Stimulated activated CD4-positive, alpha-beta T cell treated with anti-CD3 and anti-CD28 coated beads, TNF-alpha, amount 100 ng/mL, for 1 hour (primary cell): ENCODE measurements around the gene ZDHHC19.
"Not testable (repeated sequence)": the region's sequence is repeated elsewhere in the genome, so short reads cannot be mapped to it uniquely, and the experiment has no call there.

ENCODE experiments used
- DNase-seq, 3 donors: peaks; one replicate each; pipeline ENCODE4 v3.0.0-alpha.2; 2020; ENCODE audit warnings: low read depth in 3 of 3, low spot score in 1 of 3

ZDHHC19 gene

DNA sequence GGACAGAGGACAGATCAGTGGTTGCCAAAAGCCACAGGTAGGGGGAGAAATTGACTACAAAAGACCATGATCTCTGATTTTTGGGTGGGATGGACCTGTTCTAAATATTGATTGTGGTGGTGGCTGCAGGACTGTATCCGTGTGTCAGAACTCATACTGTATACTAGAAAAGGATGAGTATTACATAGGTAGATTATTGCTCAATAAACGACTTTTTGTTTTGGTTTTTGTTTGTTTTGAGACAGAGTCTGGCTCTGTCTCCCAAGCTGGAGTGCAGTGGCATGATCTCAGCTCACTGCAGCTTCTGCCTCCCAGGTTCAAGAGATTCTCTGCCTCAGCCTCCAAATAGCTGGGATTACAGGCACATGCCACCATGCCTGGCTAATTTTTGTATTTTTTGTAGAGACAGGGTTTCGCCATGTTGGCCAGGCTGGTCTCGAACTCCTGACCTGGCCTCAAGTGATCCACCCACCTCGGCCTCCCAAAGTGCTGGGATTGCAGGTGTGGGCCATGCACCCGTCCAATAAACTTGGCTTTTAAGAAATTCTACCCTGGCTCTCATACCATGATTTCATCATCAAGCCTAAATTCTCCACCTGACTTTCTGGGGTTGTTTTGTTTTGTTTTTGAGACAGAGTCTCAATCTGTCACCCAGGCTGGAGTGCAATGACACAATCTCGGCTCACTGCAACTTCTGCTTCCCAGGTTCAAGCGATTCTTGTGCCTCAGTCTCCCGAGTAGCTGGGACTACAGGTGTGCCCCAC lies 5.6 kb downstream of the ZDHHC19 start:
- DNase-seq = not testable (repeated sequence)

DNA sequence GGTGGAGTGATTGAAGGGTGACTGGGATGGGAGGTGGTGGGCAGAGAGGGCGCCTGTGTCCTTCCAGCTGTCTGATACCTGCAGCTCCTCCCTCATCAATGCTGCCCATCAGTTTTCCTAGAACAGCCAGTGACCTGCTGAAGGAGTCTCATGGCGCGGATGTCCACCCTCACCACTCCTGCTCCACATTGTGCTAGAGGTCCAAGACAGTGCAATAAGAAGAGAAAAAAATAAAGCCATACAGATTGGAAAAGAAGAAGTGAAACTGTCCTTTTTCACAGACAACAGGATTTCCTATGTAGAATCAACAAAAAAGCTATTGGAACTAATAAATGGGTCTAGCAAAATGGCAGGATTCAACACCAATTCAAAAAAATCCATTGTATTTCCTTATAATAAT lies 7.4 kb downstream of the ZDHHC19 start:
- DNase-seq = no peak

DNA sequence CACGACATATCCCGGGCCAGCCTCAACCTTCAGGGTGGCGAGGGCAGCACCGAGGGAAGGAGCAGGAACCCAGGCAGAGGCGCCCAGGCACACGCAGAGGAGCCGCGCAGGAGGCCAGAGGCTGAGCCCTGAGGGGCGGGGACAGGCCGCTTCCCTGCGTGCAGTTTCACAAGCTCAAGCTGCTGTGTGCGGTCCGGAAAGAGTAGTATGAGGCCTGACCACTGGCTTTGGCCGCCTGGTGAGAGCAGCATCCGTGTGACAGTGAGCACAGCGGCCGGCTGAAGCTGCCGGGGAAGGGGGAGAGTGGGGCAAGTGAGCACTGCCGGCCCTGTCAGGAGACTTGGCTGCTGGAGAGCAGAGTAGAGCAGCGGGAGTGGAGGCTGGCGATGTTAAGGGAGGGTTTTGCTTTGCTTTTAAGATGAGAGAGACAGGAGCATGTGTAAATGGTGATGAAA lies 8.7 kb downstream of the ZDHHC19 start:
- DNase-seq = no peak

DNA sequence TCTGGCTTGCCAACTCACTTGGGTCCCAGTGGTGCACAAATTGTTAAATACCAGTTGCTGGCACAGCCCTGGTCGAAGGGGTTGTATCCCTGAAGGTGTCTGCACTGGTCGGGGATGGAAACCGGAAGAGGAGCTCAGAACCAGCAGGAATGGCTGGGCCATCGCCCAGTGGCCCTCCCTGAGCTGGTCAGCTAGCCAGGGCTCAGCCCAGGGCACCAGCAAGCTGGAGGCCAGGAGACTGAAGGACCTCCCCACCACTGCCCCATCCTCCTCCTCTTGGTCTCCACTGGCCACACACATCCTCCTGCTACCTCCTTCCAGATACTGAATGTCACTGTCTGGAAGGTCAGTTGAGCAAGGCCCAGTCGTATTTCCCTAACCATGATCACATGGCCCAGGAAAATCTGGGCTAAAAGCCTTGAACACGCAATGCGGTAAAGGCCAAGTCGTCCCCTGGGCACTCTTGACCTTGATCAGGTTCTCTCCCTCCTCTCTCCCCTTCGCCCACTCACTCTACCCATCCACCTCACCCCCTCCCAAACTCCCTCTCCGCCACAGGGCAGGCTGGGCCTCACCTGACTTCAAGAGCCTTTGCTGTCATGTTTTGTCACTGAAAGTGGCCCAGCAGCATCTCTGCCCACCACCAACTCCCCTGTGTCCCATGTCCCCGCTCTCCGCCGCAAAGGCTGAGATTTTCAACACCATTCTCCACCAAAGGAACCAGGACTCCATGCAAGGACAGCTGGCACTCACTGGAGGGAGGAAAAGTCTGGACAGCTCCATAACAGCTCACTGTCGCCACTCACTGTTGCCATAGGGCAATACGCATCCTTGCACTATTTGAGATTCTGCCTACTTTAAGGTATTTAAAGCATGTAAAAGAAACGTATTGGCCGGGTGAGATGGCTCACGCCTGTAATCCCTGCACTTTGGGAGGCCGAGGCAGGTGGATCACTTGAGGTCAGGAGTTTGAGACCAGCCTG lies 12.1 kb downstream of the ZDHHC19 start:
- DNase-seq = no peak

DNA sequence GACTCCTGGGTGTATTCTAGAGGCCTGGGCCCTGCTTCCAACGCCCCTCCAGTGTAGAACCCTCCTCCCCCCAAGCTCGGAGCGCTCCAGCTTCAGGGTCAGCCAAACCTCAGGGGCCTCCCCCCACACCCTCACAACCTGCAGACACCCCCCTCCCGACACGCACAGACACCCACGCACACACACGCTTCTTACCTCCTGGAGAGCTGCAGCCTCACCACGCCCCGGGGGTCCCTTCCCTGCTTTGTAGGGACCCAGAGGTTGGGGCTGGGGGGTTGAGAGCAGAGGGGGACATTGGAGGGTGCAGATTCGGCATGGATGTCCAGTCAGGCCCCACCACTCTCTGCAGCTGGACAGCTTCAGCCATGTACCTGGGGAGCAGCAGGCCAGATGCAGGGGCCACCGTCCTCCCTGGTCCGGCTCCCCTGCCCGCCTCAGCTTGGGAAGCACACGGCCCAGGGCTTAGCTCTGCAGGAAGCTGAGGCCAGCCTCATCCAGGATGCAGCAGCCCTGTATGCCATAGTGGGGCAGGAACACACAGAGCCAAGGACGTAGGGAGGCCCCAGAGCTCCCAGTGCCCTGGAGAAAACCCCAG lies 13.0 kb downstream of the ZDHHC19 start:
- no peak for DNase-seq

DNA sequence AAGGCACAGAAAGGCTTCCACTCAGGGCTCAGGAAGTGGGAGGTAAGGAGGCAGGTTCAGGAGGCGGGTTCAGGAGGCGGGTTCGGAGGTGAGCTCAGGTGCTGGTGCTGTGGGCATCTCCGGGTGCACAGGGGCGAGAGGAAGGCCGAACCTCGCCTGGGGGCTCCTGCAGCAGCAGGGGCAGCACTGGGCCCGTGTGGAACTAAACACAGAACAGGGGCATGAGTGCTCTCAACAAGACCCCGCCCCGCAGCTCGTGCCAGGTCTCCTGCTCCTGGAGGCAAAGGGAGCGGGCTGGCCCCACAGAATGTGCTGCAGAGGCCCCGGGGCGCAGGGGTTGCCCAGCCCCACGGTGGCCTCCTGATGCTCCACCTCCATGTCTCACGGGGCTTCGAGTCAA lies 13.7 kb downstream of the ZDHHC19 start:
- DNase-seq = no peak

DNA sequence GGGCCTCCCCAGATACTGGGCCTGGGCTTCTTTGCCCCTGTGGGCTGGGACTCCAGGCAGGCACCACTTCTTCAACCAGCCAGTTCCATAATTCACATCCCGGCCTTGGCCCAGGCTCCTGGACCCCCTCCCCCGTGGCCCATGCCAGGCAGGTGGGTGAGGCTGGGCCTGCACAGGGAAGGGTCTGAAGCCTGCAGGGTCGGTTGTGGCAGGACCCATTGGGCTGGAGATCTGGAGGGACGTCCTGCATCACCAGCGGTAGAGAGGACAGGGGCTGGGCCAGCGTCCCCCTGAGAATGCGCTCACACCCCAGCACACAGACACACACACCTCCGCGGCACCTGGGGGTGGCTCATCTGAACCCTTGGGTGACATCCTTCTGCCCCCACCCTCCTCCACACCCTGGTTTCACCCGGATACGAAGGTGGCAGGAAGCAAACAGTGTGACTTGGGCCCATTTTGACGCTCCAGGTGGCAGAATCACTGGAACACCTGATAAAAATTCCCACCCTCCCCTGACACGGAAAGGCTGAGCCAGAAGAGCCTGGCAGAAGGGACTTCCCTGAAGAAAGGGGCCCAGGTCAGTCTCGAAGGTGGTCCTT lies 15.4 kb downstream of the ZDHHC19 start:
- no peak for DNase-seq

DNA sequence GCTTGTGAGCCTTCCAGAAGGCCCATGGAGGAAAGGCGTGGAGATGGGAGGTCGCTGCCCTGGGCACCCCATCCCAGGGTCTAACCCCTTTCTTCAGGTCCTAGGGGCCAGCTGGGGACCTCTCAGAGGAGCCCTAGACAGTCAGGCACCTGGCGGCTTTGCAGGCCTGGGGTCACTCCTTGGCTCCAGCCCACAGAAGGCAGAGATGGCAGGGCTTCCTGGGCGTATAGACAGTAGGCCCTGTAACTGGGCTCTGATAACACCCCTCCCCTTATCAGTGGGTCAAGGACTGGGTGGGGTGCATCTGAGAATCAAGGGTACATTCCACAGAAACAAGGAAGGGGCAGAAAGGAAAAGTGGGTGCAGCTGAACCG lies 16.7 kb downstream of the ZDHHC19 start:
- DNase-seq = no peak

DNA sequence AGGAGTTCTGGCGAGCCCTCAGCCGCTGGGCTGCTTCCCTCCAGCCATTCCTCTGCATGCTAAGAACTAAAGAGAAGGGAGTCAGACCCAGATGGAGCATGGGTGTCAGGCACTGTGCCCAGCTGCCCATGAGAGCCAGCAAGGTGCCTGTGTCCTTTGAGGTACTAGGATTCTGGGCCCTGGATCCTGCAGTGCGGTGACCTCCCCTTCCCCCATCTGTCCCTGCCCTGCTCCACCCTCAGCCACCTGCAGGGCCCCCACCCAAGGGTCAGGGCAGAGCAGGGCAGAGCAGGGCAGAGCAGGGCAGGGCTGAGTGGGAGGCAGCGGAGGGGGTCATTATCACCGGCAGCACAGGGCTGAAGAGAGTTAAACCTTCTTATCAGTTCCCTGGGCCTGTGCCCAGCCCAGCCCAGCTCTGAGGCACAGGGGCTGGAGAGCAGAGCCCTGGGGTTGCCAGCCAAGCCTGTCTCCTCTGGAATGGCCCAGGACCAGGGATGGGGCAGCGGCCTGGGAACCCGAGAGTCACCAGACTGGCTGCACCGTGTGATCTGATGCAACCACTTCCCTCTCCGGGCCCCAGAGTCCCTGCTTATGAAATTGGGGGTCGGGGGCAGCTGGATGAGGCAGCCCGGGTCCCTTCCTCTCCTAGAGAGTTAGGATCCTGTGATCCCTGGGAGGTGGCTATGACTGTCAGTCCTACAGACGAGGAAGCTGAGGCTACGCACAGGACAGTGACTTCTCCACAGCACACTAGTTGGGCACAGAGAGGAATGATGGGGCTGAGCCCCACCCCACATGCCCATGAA lies 17.3 kb downstream of the ZDHHC19 start:
- DNase-seq = no peak

DNA sequence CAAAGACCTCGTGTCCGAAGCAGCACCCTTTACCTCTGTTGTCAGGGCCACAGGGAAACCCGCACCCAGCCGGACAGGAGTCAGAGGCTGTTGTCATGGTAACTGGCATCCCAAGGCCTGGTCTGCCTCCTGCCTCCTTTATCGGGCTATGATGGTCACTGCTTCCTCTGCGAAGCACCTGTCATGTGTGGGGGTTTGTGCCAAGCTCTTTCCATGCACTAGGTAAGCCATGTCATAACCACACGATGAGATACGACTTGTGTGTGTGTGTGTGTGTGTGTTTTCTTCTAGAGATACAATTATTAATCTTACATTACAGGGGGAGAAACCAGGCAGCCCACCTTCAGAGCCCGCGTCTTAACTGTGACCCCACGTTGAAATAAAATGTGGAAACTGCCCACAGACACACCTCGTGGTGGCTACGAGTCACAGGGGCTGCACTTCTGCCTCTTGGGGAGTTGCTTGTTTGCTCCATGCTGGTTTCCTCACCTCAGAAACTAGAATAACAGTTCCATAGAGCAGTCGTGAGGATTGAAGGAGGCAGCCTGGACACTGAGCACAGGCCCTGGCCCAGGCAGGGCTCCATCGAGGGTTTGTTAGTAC lies 18.0 kb downstream of the ZDHHC19 start:
- no peak for DNase-seq

DNA sequence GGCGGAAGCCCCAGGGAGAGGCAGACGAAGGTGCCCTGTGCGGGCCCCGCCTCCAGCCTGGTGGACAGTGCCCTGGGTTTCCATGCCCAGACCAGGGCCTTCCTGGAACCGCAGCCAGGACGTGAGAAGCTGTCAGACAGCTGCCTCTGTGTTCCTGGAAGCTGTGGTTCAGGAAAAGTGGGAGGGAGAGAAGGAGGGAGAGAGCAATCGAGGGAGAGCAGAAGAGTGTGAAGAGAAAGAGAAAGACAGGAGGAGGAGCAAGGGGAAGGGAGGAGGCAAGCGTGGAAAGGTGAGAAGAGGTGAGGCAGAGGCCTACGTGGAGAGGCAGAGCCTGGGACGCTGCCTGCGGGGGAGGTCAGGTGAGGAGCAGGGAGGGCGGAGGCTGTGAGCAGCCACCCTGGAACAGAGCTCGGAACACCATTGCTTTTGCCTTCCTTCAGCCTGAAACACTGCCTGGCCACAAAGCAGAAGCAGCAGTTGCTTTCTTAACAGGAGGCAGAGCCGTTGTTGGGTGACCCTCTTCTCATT lies 18.6 kb downstream of the ZDHHC19 start:
- DNase-seq = no peak

DNA sequence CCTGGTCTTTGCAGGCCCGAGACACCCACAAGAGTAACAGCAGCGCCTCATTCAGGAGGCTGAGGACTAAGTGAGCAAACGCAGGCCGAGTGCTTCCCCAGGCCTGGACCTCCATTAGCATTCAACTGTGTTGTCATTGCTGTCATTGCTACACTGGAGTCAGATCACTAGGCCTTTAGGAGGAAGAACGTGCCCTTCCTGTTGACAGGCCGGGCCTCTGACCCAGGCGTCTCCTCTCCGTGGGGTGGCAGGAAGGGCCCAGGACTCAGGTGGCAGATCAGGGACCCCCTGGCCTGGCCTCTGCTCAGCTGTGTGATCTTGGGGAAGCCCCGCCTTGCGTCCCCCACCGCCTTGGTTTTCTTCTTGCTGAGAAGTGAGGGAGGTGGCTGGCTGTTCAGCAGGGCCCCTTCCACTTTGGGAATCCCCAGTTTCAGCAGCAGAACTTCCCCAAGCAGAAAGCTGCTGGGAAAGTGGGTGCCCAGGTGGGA lies 19.1 kb downstream of the ZDHHC19 start:
- no peak for DNase-seq

DNA sequence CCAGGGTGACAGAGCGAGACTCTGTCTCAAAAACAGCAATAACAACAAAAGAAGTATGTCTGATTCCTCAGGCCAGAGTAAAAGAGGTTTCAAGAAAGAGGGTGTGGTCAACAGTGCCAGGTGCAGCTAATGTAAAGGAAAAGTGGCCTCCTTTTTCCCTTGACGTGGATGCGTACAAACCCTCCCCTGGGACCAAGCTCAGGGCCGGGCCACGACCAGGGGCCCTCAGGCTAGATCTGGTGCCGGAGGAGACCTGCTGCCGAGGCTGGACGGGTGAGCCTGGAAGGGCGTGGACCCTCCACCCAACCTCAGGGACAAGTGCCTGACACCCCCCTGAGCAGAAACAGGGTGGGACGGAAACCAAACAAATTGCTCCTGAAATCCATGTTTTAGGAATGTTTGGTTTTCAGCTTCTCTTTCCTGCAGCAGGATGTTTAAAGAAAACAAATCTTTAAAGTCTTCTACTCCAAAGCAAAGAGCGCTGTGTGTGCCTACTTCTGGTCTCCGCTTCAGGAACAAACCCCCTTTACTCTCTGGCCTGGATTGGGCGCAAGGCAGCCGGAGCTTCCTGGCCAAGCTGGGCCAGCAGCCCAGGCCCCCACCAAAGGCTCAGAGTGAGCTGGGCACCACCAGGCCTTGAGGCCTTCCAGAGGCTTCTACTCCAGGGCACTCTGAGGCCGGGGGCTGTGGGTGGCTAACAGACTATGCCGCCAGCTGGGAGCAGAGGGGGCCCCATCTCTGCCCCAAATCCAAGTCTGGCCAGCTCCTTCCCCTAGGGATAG lies 21.4 kb downstream of the ZDHHC19 start:
- no peak for DNase-seq

DNA sequence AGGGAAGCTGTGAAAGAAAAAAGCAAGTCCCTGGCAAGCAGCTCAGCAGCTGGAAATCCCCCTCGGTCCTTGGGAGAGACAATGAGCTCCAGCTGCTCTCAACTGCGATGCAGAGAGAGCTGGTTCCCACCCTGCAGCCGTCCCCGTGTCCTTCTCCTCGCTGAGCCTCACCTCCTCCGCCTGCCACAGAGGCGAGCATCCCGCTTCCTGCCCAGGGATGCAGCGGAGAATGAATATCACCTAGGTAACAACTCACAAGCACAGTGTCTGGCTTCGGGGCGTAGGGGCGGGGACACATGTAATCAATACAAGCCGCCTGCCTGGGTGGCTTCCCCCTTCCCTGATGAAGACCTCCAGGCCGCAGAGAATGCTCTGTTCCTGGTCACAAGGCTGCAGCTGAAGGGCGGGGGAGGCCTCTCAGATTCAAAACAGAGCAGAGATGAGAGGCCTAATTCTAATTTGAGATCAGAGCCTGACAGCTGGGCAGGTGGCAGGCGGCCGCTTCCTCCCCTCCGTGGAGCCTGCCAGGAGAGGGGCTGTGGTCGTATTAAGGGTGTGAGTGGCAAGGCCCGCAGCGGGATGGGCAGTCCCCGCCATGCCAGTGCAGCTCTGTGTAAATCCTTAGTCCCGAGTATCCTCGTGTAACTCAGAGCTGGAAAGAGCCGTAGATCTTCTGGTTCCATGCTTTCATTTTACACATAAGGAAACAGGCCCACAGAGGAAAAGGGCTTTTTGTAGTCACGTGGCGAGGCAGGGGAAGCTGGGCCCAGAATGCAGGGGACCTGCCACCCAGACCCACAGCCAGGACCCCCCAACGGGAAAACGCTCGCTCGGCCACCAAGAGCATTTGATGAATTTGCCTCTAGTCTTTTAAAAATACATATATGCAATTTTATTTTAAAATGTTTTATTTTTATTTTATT lies 24.3 kb downstream of the ZDHHC19 start:
- DNase-seq = no peak

DNA sequence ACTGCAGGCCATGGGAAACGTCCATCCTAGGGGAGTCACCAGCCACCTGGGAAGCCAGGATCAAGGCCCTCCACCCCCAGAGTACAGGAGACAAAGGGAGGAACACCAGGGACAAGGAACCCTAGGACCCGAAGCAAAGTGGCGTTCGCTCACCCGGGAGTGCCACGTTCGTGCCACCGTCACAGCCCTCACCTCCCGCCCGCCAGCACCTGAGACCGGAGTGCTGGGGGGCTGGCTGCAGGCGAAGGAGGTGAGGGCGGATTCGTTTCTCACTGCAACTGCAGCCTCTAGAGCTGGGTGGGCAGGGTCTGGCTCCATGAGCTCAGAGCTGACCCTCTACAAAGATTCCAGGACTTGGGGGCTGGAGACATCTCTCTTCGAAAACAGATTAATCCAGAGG lies 26.3 kb downstream of the ZDHHC19 start:
- DNase-seq = no peak

DNA sequence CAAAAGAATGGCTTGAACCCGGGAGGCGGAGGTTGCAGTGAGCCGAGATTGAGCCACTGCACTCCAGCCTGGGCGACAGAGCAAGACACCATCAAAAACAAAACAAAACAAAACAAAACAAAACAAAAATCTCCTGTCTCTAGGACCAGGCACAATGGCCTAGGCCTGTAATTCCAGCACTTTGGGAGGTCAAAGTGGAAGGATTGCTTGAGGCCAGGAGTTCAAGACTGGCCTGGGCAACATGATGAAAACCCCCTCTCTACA lies 27.1 kb downstream of the ZDHHC19 start:
- not testable (repeated sequence) for DNase-seq

DNA sequence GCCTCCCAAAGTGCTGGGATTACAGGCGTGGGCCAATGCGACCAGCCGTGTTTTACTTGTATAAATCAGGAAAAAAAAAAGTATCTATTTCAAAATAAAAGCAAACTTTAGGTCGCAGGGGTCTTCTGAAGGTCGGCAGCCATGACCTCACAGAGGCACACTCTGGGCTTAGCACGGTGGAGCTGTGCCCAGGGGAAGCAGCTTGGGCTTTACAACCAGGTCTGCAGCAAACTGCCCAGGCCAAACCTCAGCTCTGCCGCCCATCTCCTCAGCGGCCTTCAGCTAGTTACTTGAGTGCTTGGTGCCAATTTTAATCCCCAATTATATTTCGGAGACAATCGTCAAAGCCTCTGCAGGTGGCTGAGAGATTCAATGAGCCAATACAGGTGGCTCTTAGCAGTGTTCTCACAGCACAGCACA lies 30.1 kb downstream of the ZDHHC19 start:
- DNase-seq = no peak

DNA sequence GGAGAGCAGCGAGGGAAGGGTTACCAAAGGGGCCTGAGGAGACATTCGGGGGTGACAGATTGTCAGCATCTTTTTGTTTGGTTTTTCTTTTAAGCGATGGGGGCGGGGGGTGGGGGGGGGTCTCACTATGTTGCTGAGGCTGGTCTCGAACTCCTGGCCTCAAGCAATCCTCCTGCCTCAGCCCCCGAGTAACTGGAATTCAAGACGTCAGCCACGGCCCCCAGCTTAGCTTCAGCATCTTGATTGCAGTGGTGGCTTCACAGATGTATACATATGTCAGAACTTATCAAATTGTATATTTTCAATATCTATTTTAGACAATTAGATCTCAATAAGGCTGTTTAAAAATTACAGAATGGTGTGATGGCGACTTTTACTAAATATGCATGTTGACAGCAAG lies 30.9 kb downstream of the ZDHHC19 start:
- DNase-seq = no peak
